ENCODE measurements around the gene G6PD. TPM values are rescaled to one million over a fixed set of nuclear protein-coding genes. Genes with fewer than 3 reads are reported as not detected.

G6PD gene
- total and polyA plus RNA-seq, 2 of the 8 experiments (the other 6 are each of a cell fraction or from before 2014, with no cell fraction given): 47.3 to 55.1 TPM

DNA sequence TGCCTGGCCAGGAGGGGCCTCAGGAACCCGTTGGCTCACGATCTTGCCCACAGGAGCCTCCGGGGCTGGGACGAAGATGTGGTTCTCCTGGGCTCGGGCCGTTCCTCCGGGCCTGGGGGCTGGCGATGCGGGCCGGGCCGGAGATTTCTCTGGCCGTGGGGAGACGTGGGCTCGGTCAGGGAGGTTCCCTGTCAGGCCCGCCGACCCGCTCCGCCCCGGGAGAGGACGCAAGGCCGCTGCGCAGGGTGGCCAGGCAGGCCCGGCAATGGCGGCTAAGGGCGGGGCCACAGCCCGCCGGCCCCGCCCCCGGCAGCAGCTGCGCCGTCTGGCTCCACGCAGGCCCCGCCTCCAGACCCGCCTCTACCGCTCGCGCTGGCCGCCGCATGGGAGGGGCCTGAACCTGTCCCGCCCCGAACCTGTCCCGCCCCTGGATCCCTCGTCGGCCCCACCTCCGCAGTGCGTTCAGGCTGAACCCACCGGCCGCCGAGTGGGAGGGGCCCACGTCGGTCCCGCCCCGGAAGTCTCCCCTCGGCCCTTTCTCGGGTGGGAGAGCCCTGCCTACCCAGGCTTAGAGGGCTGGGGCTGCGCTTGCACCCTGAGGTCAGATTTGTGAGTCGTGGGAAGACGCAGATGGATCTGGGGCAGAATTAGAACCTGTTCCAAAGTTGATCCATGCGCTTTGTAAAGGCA is 30.5 kb downstream of the G6PD start, which contains the start of gene FAM3A (continued):
- TF ChIP-seq POLR2AphosphoS5 (IDR thresholded peaks at IDR 0.05; ENCODE audit: low read depth, low read length) (peak; percentile 4; the same call in 1 of the 2 replicates), HDAC6 (IDR thresholded peaks at IDR 0.05; ENCODE audit: low read depth, low read length) (no peak), POU5F1 (IDR thresholded peaks at IDR 0.05; ENCODE audit: low read depth, low read length) (no peak), YY1 (IDR thresholded peaks at IDR 0.05; ENCODE audit: low read depth, low read length) (peak; percentile 89)
- TF ChIP-seq, protein P1, sequence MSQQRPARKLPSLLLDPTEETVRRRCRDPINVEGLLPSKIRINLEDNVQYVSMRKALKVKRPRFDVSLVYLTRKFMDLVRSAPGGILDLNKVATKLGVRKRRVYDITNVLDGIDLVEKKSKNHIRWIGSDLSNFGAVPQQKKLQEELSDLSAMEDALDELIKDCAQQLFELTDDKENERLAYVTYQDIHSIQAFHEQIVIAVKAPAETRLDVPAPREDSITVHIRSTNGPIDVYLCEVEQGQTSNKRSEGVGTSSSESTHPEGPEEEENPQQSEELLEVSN (IDR thresholded peaks at IDR 0.05): no peak

Data from H1 (cell line).